ENCODE results near the gene DNAH3.
"Not testable (repeated sequence)": the region's sequence is repeated elsewhere in the genome, so short reads cannot be mapped to it uniquely, and the experiment has no call there.

The DNAH3 gene

GRCh38 chr16:21184834-21185233 is 34.2 kb upstream of the DNAH3 start:
- in situ Hi-C loops (cut with HindIII; ENCODE audit: low sequenced_read_pairs), result loop anchor here (10.0 kb wide), 1 partner anchor 340 kb away; no protein-coding TSS in a partner anchor
- no peak for DNase-seq (ENCODE audit: low read depth)
- TF ChIP-seq CTCF (IDR thresholded peaks at IDR 0.05; ENCODE audit: low read depth, low read length, missing control alignments), result no peak
- H3K4me3 ChIP-seq (ENCODE audit: low read depth, low read length), result no peak overlapping the region

GRCh38 chr16:21183995-21184394 is 33.3 kb upstream of the DNAH3 start:
- no peak for TF ChIP-seq CTCF (IDR thresholded peaks at IDR 0.05; ENCODE audit: low read depth, low read length, missing control alignments)
- no peak for DNase-seq (ENCODE audit: low read depth)
- in situ Hi-C loops (cut with HindIII; ENCODE audit: low sequenced_read_pairs), result loop anchor here (10.0 kb wide), 1 partner anchor 339 kb away; no protein-coding TSS in a partner anchor
- H3K4me3 ChIP-seq (ENCODE audit: low read depth, low read length), result no peak overlapping the region

- TF ChIP-seq CTCF (IDR thresholded peaks at IDR 0.05; ENCODE audit: low read depth, low read length, missing control alignments), result no peak
- no peak overlapping the region for H3K4me3 ChIP-seq (ENCODE audit: low read depth, low read length)
- in situ Hi-C loops (cut with HindIII; ENCODE audit: low sequenced_read_pairs), result loop anchor here (10.0 kb wide), 1 partner anchor 335 kb away; no protein-coding TSS in a partner anchor
- DNase-seq (ENCODE audit: low read depth), result no peak
Measured at GRCh38 chr16:21179983-21180365, 29.3 kb upstream of the DNAH3 start.

GRCh38 chr16:21179126-21179982 is 28.7 kb upstream of the DNAH3 start:
- in situ Hi-C loops (cut with HindIII; ENCODE audit: low sequenced_read_pairs), result no loop called here
- H3K4me3 ChIP-seq (ENCODE audit: low read depth, low read length), result no peak overlapping the region
- DNase-seq (ENCODE audit: low read depth), result no peak
- no peak for TF ChIP-seq CTCF (IDR thresholded peaks at IDR 0.05; ENCODE audit: low read depth, low read length, missing control alignments)

- H3K4me3 ChIP-seq (ENCODE audit: low read depth, low read length), result no peak overlapping the region
- in situ Hi-C loops (cut with HindIII; ENCODE audit: low sequenced_read_pairs), result no loop called here
- no peak for DNase-seq (ENCODE audit: low read depth)
- no peak for TF ChIP-seq CTCF (IDR thresholded peaks at IDR 0.05; ENCODE audit: low read depth, low read length, missing control alignments)
Measured at GRCh38 chr16:21175397-21175796, 24.8 kb upstream of the DNAH3 start.

- no peak overlapping the region for H3K4me3 ChIP-seq (ENCODE audit: low read depth, low read length)
- no peak for TF ChIP-seq CTCF (IDR thresholded peaks at IDR 0.05; ENCODE audit: low read depth, low read length, missing control alignments)
- DNase-seq (ENCODE audit: low read depth), result no peak
- in situ Hi-C loops (cut with HindIII; ENCODE audit: low sequenced_read_pairs), result no loop called here
Measured at GRCh38 chr16:21172650-21173049, 22.0 kb upstream of the DNAH3 start.

- in situ Hi-C loops (cut with HindIII; ENCODE audit: low sequenced_read_pairs); H3K4me3 ChIP-seq (ENCODE audit: low read depth, low read length); DNase-seq (ENCODE audit: low read depth): not testable (repeated sequence)
Measured at GRCh38 chr16:21170116-21170515, 19.5 kb upstream of the DNAH3 start.

All from astrocyte of the cerebellum (primary cell).